ENCODE measurements around the gene CENPW.

CENPW gene

DNA sequence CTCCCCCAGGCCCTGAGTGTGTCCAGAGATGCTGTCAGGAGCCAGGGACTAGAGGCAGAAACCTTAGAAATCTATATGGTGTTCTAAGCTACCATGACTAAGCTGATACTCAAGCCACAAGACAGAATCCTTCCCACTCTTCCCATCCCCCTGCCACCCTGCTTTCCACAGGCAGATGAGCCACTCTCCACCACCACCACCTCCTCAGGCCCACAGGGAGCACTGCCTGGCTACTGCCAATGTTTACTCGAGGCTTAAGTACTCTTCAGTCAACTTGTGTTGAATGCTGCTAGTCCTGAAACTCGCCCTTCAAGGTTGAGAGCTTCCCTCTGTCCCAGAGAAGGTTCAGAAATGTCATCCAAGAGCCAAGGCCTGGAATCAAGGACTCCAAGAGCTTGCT lies 56.2 kb downstream of the CENPW start:
- DNase-seq (no peak), ATAC-seq (ENCODE audit: insufficient read depth, low read depth) (no peak)
- Histone ChIP-seq H3K79me2 (ENCODE audit: insufficient read depth, low read length) (no peaks in the 10 kb centered on the region), H3K9ac (ENCODE audit: low read depth, low read length) (no peak overlapping the region), H3K27ac (ENCODE audit: low read length) (no peak overlapping the region), H3K9me3 (ENCODE audit: insufficient read depth, low read length, severe bottlenecking) (no peaks in the 10 kb centered on the region), H3K27me3 (ENCODE audit: insufficient read depth, low read length, poor library complexity) (no peaks in the 10 kb centered on the region), H2AFZ (ENCODE audit: low read depth, low read length) (no peak overlapping the region), H4K20me1 (ENCODE audit: insufficient read depth, low read length) (no peaks in the 10 kb centered on the region), H3K4me2 (ENCODE audit: insufficient read depth, low read length) (no peak overlapping the region), H3K4me1 (ENCODE audit: insufficient read depth, low read length) (no peaks in the 10 kb centered on the region), H3K36me3 (ENCODE audit: insufficient read depth, low read length) (no peaks in the 10 kb centered on the region), H3K4me3 (ENCODE audit: low read depth in 1 of 2, low read length in 2 of 2) (no peak overlapping the region)
- TF ChIP-seq CTCF (IDR thresholded peaks at IDR 0.05; ENCODE audit: borderline replicate concordance, extremely low read depth, low read length, poor library complexity, severe bottlenecking) (no peak), EZH2 (IDR thresholded peaks at IDR 0.05; ENCODE audit: borderline replicate concordance, low read depth, low read length, severe bottlenecking) (no peak)

Measured in DND-41 (cell line).